Activated CD4-positive, alpha-beta T cell treated with anti-CD3 and anti-CD28 coated beads, Interleukin-2, amount 10 ng/mL, durations not matched to agents 7 days and 5 days (primary cell): ENCODE results near the gene TBXT. TPM values are rescaled to one million over a fixed set of nuclear protein-coding genes. Genes with fewer than 3 reads are reported as not detected.
"Not testable (repeated sequence)": the region's sequence is repeated elsewhere in the genome, so short reads cannot be mapped to it uniquely, and the experiment has no call there.

ENCODE experiments used
- CTCF ChIA-PET: fragments of 350-600 bp; sonication (Branson Sonifier 250); formaldehyde crosslinking; loops from one replicate; lab custom pipeline; 2021; ENCODE audit warnings: antibody characterized with exemption; lab: Charles Lee
- POLR2A ChIA-PET: fragments of 350-600 bp; sonication (Branson Sonifier 250); formaldehyde crosslinking; loops from one replicate; lab custom pipeline; 2021; ENCODE audit warnings: antibody characterized with exemption; lab: Charles Lee
- DNase-seq: peaks from one replicate; pipeline ENCODE4 v3.0.0-alpha.2; 2020
- H3K27ac Mint-ChIP-seq: one replicate; pipeline ENCODE4 v1.8.0; 2021; ENCODE audit warnings: mild to moderate bottlenecking, moderate library complexity, mixed read lengths
- H3K27me3 Mint-ChIP-seq: one replicate; pipeline ENCODE4 v1.8.0; 2021; ENCODE audit warnings: mixed read lengths
- H3K36me3 Mint-ChIP-seq: one replicate; pipeline ENCODE4 v1.8.0; 2021; ENCODE audit warnings: low read depth, mixed read lengths
- H3K4me1 Mint-ChIP-seq: one replicate; pipeline ENCODE4 v1.8.0; 2021; ENCODE audit warnings: mixed read lengths
- H3K4me3 Mint-ChIP-seq: one replicate; pipeline ENCODE4 v1.8.0; 2021; ENCODE audit warnings: mild to moderate bottlenecking, moderate library complexity, mixed read lengths
- H3K9me3 Mint-ChIP-seq: one replicate; pipeline ENCODE4 v1.8.0; 2021; ENCODE audit warnings: mixed read lengths
- total RNA-seq, 2 experiments: library from RNA; stranded (reverse); gene quantifications; one replicate each; pipeline ENCODE4 v1.2.3, GENCODE V29; 2021

TBXT gene
- total RNA-seq, 2 experiments from 2014 or later, result not detected

GRCh38 chr6:166194914-166195859 lies 27.5 kb upstream of the TBXT start:
- Mint-ChIP-seq H3K4me1 (no peaks in the 10 kb centered on the region), H3K27ac (no peak overlapping the region), H3K9me3 (no peaks in the 10 kb centered on the region), H3K36me3 (no peaks in the 10 kb centered on the region), H3K4me3 (no peak overlapping the region), H3K27me3 (peaks cover 5% of the 10 kb centered on the region)
- ChIA-PET POLR2A (no interaction called here), CTCF (no interaction called here)
- DNase-seq, result no peak

- Mint-ChIP-seq H3K27ac (no peak overlapping the region), H3K27me3 (peaks cover 4% of the 10 kb centered on the region), H3K36me3 (no peaks in the 10 kb centered on the region), H3K4me3 (no peak overlapping the region), H3K4me1 (no peaks in the 10 kb centered on the region), H3K9me3 (no peaks in the 10 kb centered on the region)
- DNase-seq, result no peak
- CTCF ChIA-PET, result no interaction called here
- POLR2A ChIA-PET, result no interaction called here
Observed at GRCh38 chr6:166192557-166192956, 24.9 kb upstream of the TBXT start.

- ChIA-PET CTCF (no interaction called here), POLR2A (no interaction called here)
- no peaks in the 10 kb centered on the region for H3K4me1 Mint-ChIP-seq
Observed at GRCh38 chr6:166192136-166192535, 24.5 kb upstream of the TBXT start.

GRCh38 chr6:166179704-166180103 lies 12.1 kb upstream of the TBXT start:
- ChIA-PET POLR2A (no interaction called here), CTCF (no interaction called here)
- no peaks in the 10 kb centered on the region for H3K4me1 Mint-ChIP-seq

More at GRCh38 chr6:166192136-166192535, 24.5 kb upstream of the TBXT start:
- peaks cover 7% of the 10 kb centered on the region for H3K27me3 Mint-ChIP-seq
- H3K9me3 Mint-ChIP-seq, result no peaks in the 10 kb centered on the region
- H3K36me3 Mint-ChIP-seq, result no peaks in the 10 kb centered on the region
- no peak overlapping the region for H3K4me3 Mint-ChIP-seq
- H3K27ac Mint-ChIP-seq, result no peak overlapping the region
- DNase-seq, result no peak

GRCh38 chr6:166176106-166176505 lies 8.5 kb upstream of the TBXT start:
- H3K9me3 Mint-ChIP-seq, result no peaks in the 10 kb centered on the region
- peaks cover 7% of the 10 kb centered on the region for H3K27me3 Mint-ChIP-seq
- ChIA-PET POLR2A (no interaction called here), CTCF (no interaction called here)
- H3K36me3 Mint-ChIP-seq, result no peaks in the 10 kb centered on the region
- no peak for DNase-seq
- H3K4me1 Mint-ChIP-seq, result no peaks in the 10 kb centered on the region
- H3K27ac Mint-ChIP-seq, result no peak overlapping the region
- H3K4me3 Mint-ChIP-seq, result no peak overlapping the region

More at GRCh38 chr6:166179704-166180103, 12.1 kb upstream of the TBXT start:
- no peaks in the 10 kb centered on the region for H3K9me3 Mint-ChIP-seq
- peaks cover 6% of the 10 kb centered on the region for H3K27me3 Mint-ChIP-seq
- H3K36me3 Mint-ChIP-seq, result no peaks in the 10 kb centered on the region
- DNase-seq, result no peak
- H3K27ac Mint-ChIP-seq, result no peak overlapping the region
- H3K4me3 Mint-ChIP-seq, result no peak overlapping the region

GRCh38 chr6:166175093-166175492 lies 7.4 kb upstream of the TBXT start:
- DNase-seq, H3K9me3 Mint-ChIP-seq, H3K4me3 Mint-ChIP-seq, H3K27ac Mint-ChIP-seq, H3K36me3 Mint-ChIP-seq, POLR2A ChIA-PET, H3K4me1 Mint-ChIP-seq, CTCF ChIA-PET: not testable (repeated sequence)
- peaks cover 16% of the 10 kb centered on the region for H3K27me3 Mint-ChIP-seq

GRCh38 chr6:166174031-166174430 lies 6.4 kb upstream of the TBXT start:
- ChIA-PET POLR2A (no interaction called here), CTCF (no interaction called here)
- DNase-seq, result no peak
- Mint-ChIP-seq H3K9me3 (no peaks in the 10 kb centered on the region), H3K4me1 (no peaks in the 10 kb centered on the region), H3K27ac (no peak overlapping the region), H3K27me3 (peaks cover 25% of the 10 kb centered on the region), H3K36me3 (no peaks in the 10 kb centered on the region), H3K4me3 (no peak overlapping the region)

- H3K27ac Mint-ChIP-seq, result no peak overlapping the region
- CTCF ChIA-PET, result interaction anchor here (0.5 kb wide), 1 partner anchor 34 kb away, joined by 4 read pairs; no protein-coding TSS in a partner anchor
- POLR2A ChIA-PET, result no interaction called here
- H3K4me3 Mint-ChIP-seq, result no peak overlapping the region
- H3K36me3 Mint-ChIP-seq, result peaks cover 3% of the 10 kb centered on the region
- peaks cover 4% of the 10 kb centered on the region for H3K4me1 Mint-ChIP-seq
- peaks cover 31% of the 10 kb centered on the region for H3K27me3 Mint-ChIP-seq
- DNase-seq, result no peak
- no peaks in the 10 kb centered on the region for H3K9me3 Mint-ChIP-seq
Observed at GRCh38 chr6:166173281-166173951, 5.8 kb upstream of the TBXT start.

GRCh38 chr6:166172546-166172945 lies 4.9 kb upstream of the TBXT start:
- DNase-seq, result no peak
- peaks cover 33% of the 10 kb centered on the region for H3K27me3 Mint-ChIP-seq
- ChIA-PET CTCF (interaction anchor here (0.5 kb wide), 1 partner anchor 33 kb away, joined by 4 read pairs; no protein-coding TSS in a partner anchor), POLR2A (no interaction called here)
- no peak overlapping the region for H3K27ac Mint-ChIP-seq
- H3K36me3 Mint-ChIP-seq, result peaks cover 5% of the 10 kb centered on the region
- H3K4me3 Mint-ChIP-seq, result no peak overlapping the region
- H3K9me3 Mint-ChIP-seq, result no peaks in the 10 kb centered on the region
- H3K4me1 Mint-ChIP-seq, result peaks cover 6% of the 10 kb centered on the region

- POLR2A ChIA-PET, result no interaction called here
- Mint-ChIP-seq H3K27me3 (peaks cover 53% of the 10 kb centered on the region), H3K27ac (no peak overlapping the region), H3K9me3 (no peaks in the 10 kb centered on the region), H3K36me3 (peaks cover 5% of the 10 kb centered on the region), H3K4me3 (no peak overlapping the region), H3K4me1 (peaks cover 6% of the 10 kb centered on the region)
- CTCF ChIA-PET, result no interaction called here
- no peak for DNase-seq
Observed at GRCh38 chr6:166169549-166170421, 2.1 kb upstream of the TBXT start.

- Mint-ChIP-seq H3K4me1 (peaks cover 6% of the 10 kb centered on the region), H3K27ac (peak overlapping the region; percentile 68), H3K4me3 (peak overlapping the region; percentile 59), H3K9me3 (no peaks in the 10 kb centered on the region), H3K36me3 (peaks cover 5% of the 10 kb centered on the region), H3K27me3 (peaks cover 60% of the 10 kb centered on the region)
- DNase-seq, result no peak
- ChIA-PET POLR2A (no interaction called here), CTCF (no interaction called here)
Observed at GRCh38 chr6:166168616-166169548, 1.2 kb upstream of the TBXT start.

- Mint-ChIP-seq H3K36me3 (peaks cover 5% of the 10 kb centered on the region), H3K4me1 (peaks cover 6% of the 10 kb centered on the region), H3K27ac (no peak overlapping the region), H3K9me3 (no peaks in the 10 kb centered on the region), H3K4me3 (no peak overlapping the region), H3K27me3 (peaks cover 71% of the 10 kb centered on the region)
- POLR2A ChIA-PET, result no interaction called here
- CTCF ChIA-PET, result no interaction called here
- DNase-seq, result no peak
Observed at GRCh38 chr6:166167258-166167731, 356 bp downstream of the TBXT start.
